Prostate gland (tissue), 2 donors: ENCODE data around the gene RBM38. TPM values are rescaled to one million over a fixed set of nuclear protein-coding genes. Genes with fewer than 3 reads are reported as not detected.

Experiments used
- DNase-seq: peaks from one replicate; pipeline ENCODE4 v3.0.0-alpha.2; 2019; ENCODE audit warnings: low spot score
- H3K27ac ChIP-seq, 2 donors: fragments of 200-600 bp; sonication (generic); 2 replicates each; pipeline ENCODE4 v1.5.1; 2017 to 2019
- H3K27me3 ChIP-seq: fragments of 200-600 bp; sonication (generic); replicated peaks from 2 replicates; pipeline ENCODE4 v1.5.1; 2019; ENCODE audit not compliant: insufficient read depth
- H3K36me3 ChIP-seq, 2 donors: fragments of 200-600 bp; sonication (generic); 1 replicate in 1 of 2; 2 replicates in 1 of 2; pipeline versions ENCODE4 v1.5.1 to v1.8.1; 2017 to 2019
- H3K4me1 ChIP-seq: fragments of 200-600 bp; sonication (generic); replicated peaks from 2 replicates; pipeline ENCODE4 v1.5.1; 2019
- H3K4me3 ChIP-seq, 2 donors: fragments of 200-600 bp; sonication (generic); 2 replicates each; pipeline ENCODE4 v1.5.1; 2017 to 2019
- H3K9me3 ChIP-seq: fragments of 200-600 bp; sonication (generic); 2 replicates; pipeline ENCODE4 v1.5.1; 2017
- POLR2A ChIP-seq: fragments of 450-650 bp; IDR thresholded peaks from one replicate; pipeline ENCODE4 v1.6.1; 2016; ENCODE audit warnings: antibody characterized with exemption, mild to moderate bottlenecking
- POLR2AphosphoS5 ChIP-seq: sonication (generic); formaldehyde crosslinking; IDR thresholded peaks from one replicate; pipeline ENCODE4 v1.6.1; 2017; ENCODE audit warnings: antibody characterized with exemption
- WGBS: methylation state at CpG from one replicate; pipeline ENCODE4 v1.1.5; 2018; 5-methylcytosine and 5-hydroxymethylcytosine counted together
- intact Hi-C: fragments of 100-400 bp; cut with DNase I; formaldehyde crosslinking; loops from one replicate; pipeline ENCODE4 v1.14.2; 2022
- total RNA-seq, 2 donors: library from RNA; depleted of rRNA; stranded (reverse); fragments of >200 nt; gene quantifications; one replicate each; pipeline ENCODE4 v1.1.0, GENCODE V29; 2016
- TF ChIP-seq, protein P1 (sequence below), 4 experiments: fragments of 200-600 bp in 2 of 4; fragments of 450-650 bp in 2 of 4; sonication (generic) in 2 of 4; IDR thresholded peaks; 1 replicate in 3 of 4; 2 replicates in 1 of 4; pipeline ENCODE4 v1.5.1; 2016 to 2019; ENCODE audit warnings: antibody characterized with exemption in 4 of 4, mild to moderate bottlenecking in 2 of 4, moderate library complexity in 2 of 4

Gene RBM38
- total RNA-seq, 2 donors from 2014 or later, result 29.9 to 104 TPM

DNA sequence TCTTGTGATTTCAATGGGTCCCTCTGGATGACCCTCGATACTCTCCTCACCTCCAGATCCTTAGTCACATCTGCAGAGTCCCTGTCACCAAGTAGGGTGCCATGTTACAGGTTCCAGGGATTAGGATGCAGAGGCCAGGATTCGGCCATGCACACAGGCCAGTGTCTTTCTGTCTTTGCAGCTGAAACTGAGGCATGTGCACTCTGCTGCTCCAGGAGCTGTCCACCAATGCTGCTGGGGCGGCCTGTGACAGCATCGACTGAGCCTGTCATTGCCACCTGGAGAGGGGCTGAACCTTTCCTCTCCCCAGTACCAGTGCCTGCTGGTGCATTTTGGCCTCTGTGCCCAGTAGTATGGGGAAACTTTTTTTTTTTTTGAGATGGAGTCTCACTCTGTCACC, 4.4 kb upstream of the RBM38 start:
- H3K4me1 ChIP-seq, result no peaks in the 10 kb centered on the region

DNA sequence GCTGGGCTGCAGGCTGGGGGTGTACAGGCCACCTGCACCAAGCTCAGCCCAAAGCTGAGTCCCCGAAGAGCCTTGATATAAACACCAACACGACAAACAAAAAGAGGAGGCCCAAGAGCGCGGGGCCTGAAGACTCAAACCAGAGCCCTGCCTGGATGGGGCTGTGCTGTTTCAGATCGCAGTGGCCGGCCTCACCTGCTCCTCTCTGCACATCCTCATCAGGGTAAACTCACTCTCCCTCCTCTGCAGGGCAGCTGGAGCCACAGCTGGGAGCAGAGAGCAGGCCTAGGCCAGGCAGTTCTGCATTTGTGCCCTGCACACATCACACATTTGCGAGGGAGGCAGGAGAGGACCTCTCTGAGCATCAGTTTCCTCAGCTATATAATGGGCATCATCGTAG, 3.7 kb upstream of the RBM38 start:
- Histone ChIP-seq H3K27me3 (no peaks in the 10 kb centered on the region), H3K4me1 (no peaks in the 10 kb centered on the region), H3K9me3 (no peaks in the 10 kb centered on the region), H3K4me3 (no peak overlapping the region), H3K27ac (no peak overlapping the region), H3K36me3 (no peaks in the 10 kb centered on the region)
- intact Hi-C loops, result no loop called here
- no peak for DNase-seq
- WGBS, result 90% methylated on average over 8 of the region's 8 CpGs
- TF ChIP-seq, protein P1, sequence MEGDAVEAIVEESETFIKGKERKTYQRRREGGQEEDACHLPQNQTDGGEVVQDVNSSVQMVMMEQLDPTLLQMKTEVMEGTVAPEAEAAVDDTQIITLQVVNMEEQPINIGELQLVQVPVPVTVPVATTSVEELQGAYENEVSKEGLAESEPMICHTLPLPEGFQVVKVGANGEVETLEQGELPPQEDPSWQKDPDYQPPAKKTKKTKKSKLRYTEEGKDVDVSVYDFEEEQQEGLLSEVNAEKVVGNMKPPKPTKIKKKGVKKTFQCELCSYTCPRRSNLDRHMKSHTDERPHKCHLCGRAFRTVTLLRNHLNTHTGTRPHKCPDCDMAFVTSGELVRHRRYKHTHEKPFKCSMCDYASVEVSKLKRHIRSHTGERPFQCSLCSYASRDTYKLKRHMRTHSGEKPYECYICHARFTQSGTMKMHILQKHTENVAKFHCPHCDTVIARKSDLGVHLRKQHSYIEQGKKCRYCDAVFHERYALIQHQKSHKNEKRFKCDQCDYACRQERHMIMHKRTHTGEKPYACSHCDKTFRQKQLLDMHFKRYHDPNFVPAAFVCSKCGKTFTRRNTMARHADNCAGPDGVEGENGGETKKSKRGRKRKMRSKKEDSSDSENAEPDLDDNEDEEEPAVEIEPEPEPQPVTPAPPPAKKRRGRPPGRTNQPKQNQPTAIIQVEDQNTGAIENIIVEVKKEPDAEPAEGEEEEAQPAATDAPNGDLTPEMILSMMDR (IDR thresholded peaks at IDR 0.05), result no peak
- TF ChIP-seq POLR2A (no peak), POLR2AphosphoS5 (no peak)

More for the DNA sequence above, 4.4 kb upstream of the RBM38 start:
- Histone ChIP-seq H3K4me3 (no peak overlapping the region), H3K27ac (no peak overlapping the region), H3K36me3 (no peaks in the 10 kb centered on the region), H3K27me3 (no peaks in the 10 kb centered on the region), H3K9me3 (no peaks in the 10 kb centered on the region)
- no peak for DNase-seq
- WGBS, result 97% methylated on average over 4 of the region's 4 CpGs
- TF ChIP-seq POLR2AphosphoS5 (no peak), POLR2A (no peak)
- TF ChIP-seq, protein P1 (IDR thresholded peaks at IDR 0.05), result no peak
- intact Hi-C loops, result no loop called here

DNA sequence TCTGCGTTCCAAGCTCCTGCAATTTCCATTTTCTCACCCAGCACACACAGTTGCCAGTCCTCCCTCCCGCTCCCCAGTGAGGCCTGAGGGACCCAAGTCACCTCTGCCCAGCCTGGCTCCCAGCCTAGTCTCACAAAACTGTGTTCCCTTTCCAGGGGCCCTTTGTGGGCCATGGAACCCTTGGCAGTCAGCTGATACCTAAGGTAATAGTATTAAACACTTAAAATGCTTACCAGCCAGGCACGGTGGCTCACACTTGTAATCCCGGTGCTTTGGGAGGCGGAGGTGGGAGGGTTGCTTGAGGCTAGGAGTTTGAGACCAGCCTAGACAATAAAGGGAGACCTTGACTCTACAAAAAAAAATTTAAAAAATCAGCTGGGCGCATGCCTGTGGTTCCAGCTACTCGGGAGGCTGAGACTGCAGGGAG, 3.2 kb upstream of the RBM38 start:
- H3K9me3 ChIP-seq, result no peaks in the 10 kb centered on the region
- no peak overlapping the region for H3K4me3 ChIP-seq
- no peak for DNase-seq
- WGBS, result 85% methylated on average over 7 of the region's 7 CpGs
- TF ChIP-seq, protein P1 (IDR thresholded peaks at IDR 0.05), result no peak
- no peak for TF ChIP-seq POLR2AphosphoS5
- TF ChIP-seq POLR2A, result no peak
- intact Hi-C loops, result no loop called here
- H3K4me1 ChIP-seq, result peaks cover under 1% of the 10 kb centered on the region
- no peaks in the 10 kb centered on the region for H3K36me3 ChIP-seq
- H3K27me3 ChIP-seq, result no peaks in the 10 kb centered on the region
- H3K27ac ChIP-seq, result no peak overlapping the region

DNA sequence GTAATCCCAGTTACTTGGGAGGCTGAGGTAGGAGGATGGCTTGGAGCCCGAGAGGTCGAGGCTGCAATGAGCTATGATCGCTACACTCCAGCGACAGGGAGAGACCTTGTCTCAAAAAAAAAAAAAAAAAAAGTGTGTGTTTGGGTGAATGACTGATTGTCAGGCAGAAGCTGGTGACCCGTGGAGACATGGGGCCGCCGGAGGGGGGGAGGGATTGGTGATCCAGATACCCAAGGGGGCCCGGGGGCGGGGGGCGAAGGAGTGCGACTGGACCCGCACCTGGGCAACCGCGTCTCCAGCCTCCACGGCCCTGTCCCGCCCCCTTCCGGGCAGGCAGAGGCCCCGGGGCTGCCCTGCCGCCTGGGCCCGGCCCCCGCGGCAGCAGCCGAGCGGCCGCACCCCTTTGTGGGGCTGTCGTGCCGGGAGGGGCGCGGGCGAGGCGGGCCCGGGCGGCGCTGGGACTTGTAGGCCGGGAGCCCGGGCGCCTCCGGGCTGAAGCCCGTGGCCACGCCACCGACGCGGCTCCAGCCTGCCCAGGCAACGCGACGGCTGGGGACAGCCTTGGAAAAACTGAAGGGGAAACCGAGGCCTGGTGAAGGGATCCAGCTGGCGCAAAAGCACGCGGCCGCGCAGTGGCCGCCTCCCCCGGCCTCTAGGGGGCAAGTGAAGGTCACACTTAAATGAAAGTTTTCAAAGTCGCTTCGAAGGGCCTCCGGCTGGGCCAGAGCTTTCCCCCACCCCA, 2.1 kb upstream of the RBM38 start:
- TF ChIP-seq, protein P1 (IDR thresholded peaks at IDR 0.05), result peak in 2 of 4 experiments; percentile 37 to 46
- peak; percentile 26 for TF ChIP-seq POLR2A
- TF ChIP-seq POLR2AphosphoS5, result no peak
- 7% methylated on average over 28 of the region's 57 CpGs for WGBS
- H3K4me1 ChIP-seq, result peaks cover 5% of the 10 kb centered on the region
- peak overlapping the region; percentile 20 to 33 for H3K4me3 ChIP-seq
- H3K27me3 ChIP-seq, result no peaks in the 10 kb centered on the region
- H3K36me3 ChIP-seq, result no peaks in the 10 kb centered on the region
- H3K9me3 ChIP-seq, result no peaks in the 10 kb centered on the region
- peak overlapping the region; percentile 48 to 56 for H3K27ac ChIP-seq
- peak; percentile 77 for DNase-seq
- intact Hi-C loops, result no loop called here
